HFFc6 (cell line): ENCODE data around the gene CORIN. TPM values are rescaled to one million over a fixed set of nuclear protein-coding genes. Genes with fewer than 3 reads are reported as not detected.
A peak's percentile ranks its signal among the peaks of the same experiment; 100 is the strongest.

Source experiments
- DNase-seq: peaks from one replicate; pipeline ENCODE4 v3.0.0-alpha.2; 2018
- H3K27ac Mint-ChIP-seq: 2 replicates; pipeline ENCODE4 v1.8.0; 2020; ENCODE audit warnings: mild to moderate bottlenecking, mixed read lengths
- H3K27me3 Mint-ChIP-seq: 2 replicates; pipeline ENCODE4 v1.8.0; 2021; ENCODE audit warnings: mild to moderate bottlenecking, moderate library complexity, mixed read lengths; ENCODE audit not compliant: insufficient read depth
- H3K36me3 Mint-ChIP-seq: 2 replicates; pipeline ENCODE4 v1.8.0; 2021; ENCODE audit warnings: low read depth, mixed read lengths
- H3K4me1 Mint-ChIP-seq: 2 replicates; pipeline ENCODE4 v1.8.0; 2020; ENCODE audit warnings: low read depth, mixed read lengths
- H3K4me3 Mint-ChIP-seq: 2 replicates; pipeline ENCODE4 v1.8.0; 2020; ENCODE audit warnings: mild to moderate bottlenecking, moderate library complexity, mixed read lengths
- H3K9me3 Mint-ChIP-seq: 2 replicates; pipeline ENCODE4 v1.8.0; 2020; ENCODE audit warnings: mild to moderate bottlenecking, mixed read lengths
- CTCF ChIP-seq: fragments of 200-600 bp; sonication (generic); IDR thresholded peaks from 2 replicates; pipeline ENCODE4 v1.5.0; 2021; ENCODE audit warnings: antibody characterized with exemption, mild to moderate bottlenecking
- total RNA-seq, 6 experiments: library from RNA; stranded (reverse); fragmentation: NEBNext Ultra II Directional; extraction: Animal tissue kit (Norgen Biotek cat#: 25700); gene quantifications; 2 replicates in 1 of 6; 3 replicates in 5 of 6; pipeline ENCODE4 v1.2.3, GENCODE V29; 2021

CORIN gene
- total RNA-seq, 6 experiments from 2014 or later, result 0.07 to 1.0 (median 0.31) TPM

DNA sequence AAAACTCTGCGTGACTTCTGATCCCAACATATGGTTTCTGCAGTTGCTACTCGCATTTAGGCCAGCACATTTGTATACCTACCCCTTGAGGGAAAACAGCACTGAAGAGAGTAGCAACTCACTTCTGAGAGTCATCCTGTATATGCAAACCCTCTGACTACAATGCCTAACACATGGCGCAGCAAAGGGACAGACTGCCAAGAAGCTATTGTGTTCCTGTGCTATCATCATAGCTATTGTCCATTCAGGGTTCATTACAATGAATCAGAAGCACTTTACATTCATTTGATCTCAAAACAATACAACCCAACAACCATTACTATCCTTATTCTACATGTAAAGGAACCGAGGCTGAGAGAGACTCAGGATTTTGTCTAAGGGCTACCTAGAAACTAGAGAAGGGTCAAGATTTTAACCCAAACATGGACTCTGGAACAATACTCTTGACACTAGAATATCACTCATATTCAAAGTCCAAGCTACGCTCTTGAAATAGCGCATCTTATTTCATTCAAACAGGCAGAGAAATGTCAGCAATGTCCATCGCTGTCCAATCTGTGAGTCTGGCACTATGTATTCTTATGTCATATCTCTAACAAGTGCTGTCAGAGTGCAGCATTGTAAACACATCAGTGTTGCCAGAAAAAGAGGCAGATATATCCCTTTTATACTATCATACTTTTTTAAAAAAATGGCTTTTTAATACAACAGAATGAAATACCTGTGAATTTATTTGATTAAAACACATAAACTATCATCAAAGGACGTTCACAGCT, 173.6 kb downstream of the CORIN start:
- H3K4me3 Mint-ChIP-seq, result no peak overlapping the region
- H3K9me3 Mint-ChIP-seq, result no peaks in the 10 kb centered on the region
- no peak overlapping the region for H3K27ac Mint-ChIP-seq
- TF ChIP-seq CTCF, result no peak
- H3K4me1 Mint-ChIP-seq, result no peaks in the 10 kb centered on the region
- H3K36me3 Mint-ChIP-seq, result no peaks in the 10 kb centered on the region
- no peak for DNase-seq
- peaks cover 7% of the 10 kb centered on the region; the same call in 1 of the 2 replicates for H3K27me3 Mint-ChIP-seq

GRCh38 chr4:47662975-47663374, 174.9 kb downstream of the CORIN start:
- peak; percentile 76 for TF ChIP-seq CTCF
- no peaks in the 10 kb centered on the region for H3K4me1 Mint-ChIP-seq
- H3K27ac Mint-ChIP-seq, result no peak overlapping the region
- no peaks in the 10 kb centered on the region for H3K36me3 Mint-ChIP-seq
- no peak for DNase-seq
- H3K27me3 Mint-ChIP-seq, result peaks cover 8% of the 10 kb centered on the region; the same call in 1 of the 2 replicates
- H3K9me3 Mint-ChIP-seq, result no peaks in the 10 kb centered on the region
- no peak overlapping the region for H3K4me3 Mint-ChIP-seq

GRCh38 chr4:47661741-47662140, 176.1 kb downstream of the CORIN start:
- H3K4me3 Mint-ChIP-seq, result no peak overlapping the region
- no peak for DNase-seq
- no peak for TF ChIP-seq CTCF
- H3K27ac Mint-ChIP-seq, result no peak overlapping the region
- H3K9me3 Mint-ChIP-seq, result no peaks in the 10 kb centered on the region
- H3K36me3 Mint-ChIP-seq, result no peaks in the 10 kb centered on the region
- H3K4me1 Mint-ChIP-seq, result no peaks in the 10 kb centered on the region
- H3K27me3 Mint-ChIP-seq, result peaks cover 12% of the 10 kb centered on the region; the same call in 1 of the 2 replicates

GRCh38 chr4:47659342-47659741, 178.5 kb downstream of the CORIN start:
- H3K9me3 Mint-ChIP-seq, result no peaks in the 10 kb centered on the region
- DNase-seq, result no peak

GRCh38 chr4:47654972-47655693, 182.7 kb downstream of the CORIN start:
- TF ChIP-seq CTCF, result no peak
- Mint-ChIP-seq H3K4me1 (no peaks in the 10 kb centered on the region), H3K4me3 (no peak overlapping the region), H3K27ac (no peak overlapping the region), H3K36me3 (no peaks in the 10 kb centered on the region), H3K9me3 (no peaks in the 10 kb centered on the region), H3K27me3 (peaks cover 5% of the 10 kb centered on the region)
- DNase-seq, result no peak

More at GRCh38 chr4:47659342-47659741, 178.5 kb downstream of the CORIN start:
- Mint-ChIP-seq H3K4me1 (no peaks in the 10 kb centered on the region), H3K4me3 (no peak overlapping the region), H3K27ac (no peak overlapping the region), H3K27me3 (peaks cover 9% of the 10 kb centered on the region), H3K36me3 (no peaks in the 10 kb centered on the region)
- no peak for TF ChIP-seq CTCF
